ENCODE measurements around the gene ITGAL. TPM values are rescaled to one million over a fixed set of nuclear protein-coding genes. Genes with fewer than 3 reads are reported as not detected.
"Not testable (repeated sequence)": the region's sequence is repeated elsewhere in the genome, so short reads cannot be mapped to it uniquely, and the experiment has no call there.

ITGAL gene
- total RNA-seq, 2 experiments from 2014 or later = 521 to 598 TPM

DNA sequence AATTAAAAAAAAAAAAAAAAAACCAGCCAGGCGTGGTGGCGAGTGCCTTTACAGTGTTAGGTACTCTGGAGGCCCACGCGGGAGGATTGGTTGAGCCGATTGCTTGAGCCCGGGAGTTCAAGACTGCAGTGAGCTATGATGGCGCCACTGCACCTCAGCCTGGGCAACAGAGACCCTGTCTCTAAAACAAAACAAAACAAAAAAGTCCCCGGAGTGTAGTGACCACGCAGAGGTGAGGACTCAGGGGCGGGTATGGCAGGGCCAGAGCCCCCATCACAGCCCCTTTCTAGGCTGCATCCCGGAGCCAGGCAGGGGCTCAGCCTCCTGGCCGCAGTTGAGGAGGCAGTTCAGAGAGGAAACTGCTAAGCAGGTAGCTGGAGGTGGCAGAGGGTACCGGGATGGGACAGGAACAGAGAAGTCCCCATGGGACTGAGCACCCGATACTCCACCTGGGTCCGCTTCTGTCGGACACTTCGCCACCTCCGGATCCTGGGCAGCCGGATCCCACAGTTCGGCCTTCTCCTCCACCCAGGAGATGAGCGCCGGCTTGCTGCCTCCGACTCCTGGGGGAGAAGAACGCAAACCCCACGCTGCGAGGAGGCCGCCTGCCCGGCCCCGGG, 61.3 kb downstream of the ITGAL start:
- peak overlapping the region; percentile 85 for H3K4me3 Mint-ChIP-seq
- H3K4me1 Mint-ChIP-seq = peaks cover 47% of the 10 kb centered on the region
- no peaks in the 10 kb centered on the region for H3K9me3 Mint-ChIP-seq
- H3K36me3 Mint-ChIP-seq (ENCODE audit: low read depth) = peaks cover 30% of the 10 kb centered on the region
- H3K27me3 Mint-ChIP-seq = no peaks in the 10 kb centered on the region
- ChIA-PET POLR2A (interaction anchor here (0.6 kb wide), 1 partner anchor 23 kb away, joined by 3 read pairs; no protein-coding TSS in a partner anchor), CTCF (interaction anchor here (0.8 to 4.2 kb wide), 16 partner anchors 9 to 160 kb away, joined by 3 to 20 read pairs (median 8); partner anchors contain the start of genes ZNF688, ZNF764 and ZNF768)
- DNase-seq = no peak
- H3K27ac Mint-ChIP-seq = peak overlapping the region; percentile 96

DNA sequence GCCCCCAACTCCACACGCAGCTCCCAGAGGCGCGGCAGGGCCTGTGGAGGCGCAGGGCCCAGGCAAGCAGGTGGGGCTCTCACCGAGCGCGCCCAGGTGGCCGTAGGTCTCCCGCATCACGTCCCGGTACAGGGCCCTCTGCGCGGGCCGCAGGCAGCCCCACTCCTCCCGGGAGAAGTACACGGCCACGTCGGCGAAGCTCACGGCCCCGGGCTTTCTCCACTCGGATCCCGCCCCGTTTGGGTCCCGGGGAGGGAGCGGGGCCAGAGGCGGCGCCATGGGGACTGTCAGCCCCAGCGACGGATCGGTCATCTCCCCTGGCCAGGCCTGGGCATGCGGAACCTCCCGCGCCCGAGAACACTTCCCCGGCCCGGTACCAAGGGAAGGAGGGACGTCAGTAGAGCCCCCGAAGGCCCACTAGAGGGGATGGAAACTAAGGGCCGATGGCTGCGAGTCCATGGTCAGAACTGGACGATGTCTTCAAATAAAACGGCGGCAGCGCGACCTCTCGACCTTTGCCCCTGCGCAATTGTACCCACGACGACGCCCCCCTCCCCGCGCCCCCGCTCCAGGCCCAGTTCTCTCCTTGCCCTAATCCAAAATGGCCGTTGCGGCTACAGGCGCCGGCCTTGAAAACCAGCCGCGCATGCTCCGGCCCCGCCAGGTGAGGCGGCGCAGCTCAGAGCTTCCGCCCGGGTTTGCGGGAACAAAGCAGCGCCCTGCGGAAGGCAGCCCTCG, 62.0 kb downstream of the ITGAL start, which contains the start of gene ZNF747:
Gene ZNF747, minus strand, starts transcription at position 491 of the 738 bp plus-strand sequence. Its CDS starts 179 bp downstream, at position 312.
- H3K4me1 Mint-ChIP-seq = peaks cover 43% of the 10 kb centered on the region
- no peaks in the 10 kb centered on the region for H3K27me3 Mint-ChIP-seq
- POLR2A ChIA-PET = interaction anchor here (0.6 to 1.3 kb wide), 4 partner anchors 22 to 116 kb away, joined by 3 to 7 read pairs (median 4); partner anchors contain the start of genes DCTPP1 and ZNF688
- H3K36me3 Mint-ChIP-seq (ENCODE audit: low read depth) = peaks cover 32% of the 10 kb centered on the region
- CTCF ChIA-PET = interaction anchor here (0.6 to 4.2 kb wide), 20 partner anchors 10 to 391 kb away, joined by 3 to 20 read pairs (median 6); partner anchors contain the start of genes ZNF688, ZNF764 and ZNF768
- no peaks in the 10 kb centered on the region for H3K9me3 Mint-ChIP-seq
- DNase-seq = peak; percentile 92
- H3K4me3 Mint-ChIP-seq = peak within 1 kb of the TSS; percentile 85
- peak within 1 kb of the TSS; percentile 96 for H3K27ac Mint-ChIP-seq

DNA sequence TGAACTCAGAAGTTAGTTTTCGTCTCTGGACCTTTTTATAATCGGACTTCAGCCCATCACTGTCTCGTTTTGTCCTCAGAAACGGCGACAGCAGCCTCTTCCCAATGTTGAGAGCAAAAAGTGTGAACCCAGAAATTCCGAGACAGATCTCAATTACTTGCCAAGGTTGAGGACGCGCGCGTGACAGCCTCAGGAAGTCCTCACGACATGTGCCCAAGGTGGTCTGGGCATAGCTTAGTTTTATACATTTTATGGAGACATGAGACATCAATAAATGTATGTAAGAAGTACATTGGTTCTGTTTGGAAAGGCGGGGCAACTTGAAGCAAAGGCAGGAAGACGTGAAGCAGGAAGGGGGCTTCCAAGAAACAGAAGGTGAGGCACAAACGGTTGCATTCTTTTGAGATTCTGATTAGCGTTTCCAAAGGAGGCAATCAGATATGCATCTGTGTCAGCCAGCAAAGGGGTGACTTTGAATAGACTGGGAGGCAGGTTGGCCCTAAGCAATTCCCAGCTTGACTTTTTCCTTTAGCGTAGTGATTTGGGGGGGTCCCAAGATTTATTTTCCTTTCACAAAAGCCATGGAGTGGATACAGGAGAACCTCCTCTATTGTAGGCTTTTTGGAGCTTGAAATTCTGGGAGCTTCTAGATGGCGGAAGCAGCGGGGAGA, 62.7 kb downstream of the ITGAL start:
- ChIA-PET POLR2A (interaction anchor here (0.5 to 1.3 kb wide), 8 partner anchors 17 to 117 kb away, joined by 3 to 7 read pairs (median 4); partner anchors contain the start of genes DCTPP1, ZNF688 and ZNF764), CTCF (interaction anchor here (0.6 to 4.2 kb wide), 30 partner anchors 8 to 392 kb away, joined by 3 to 20 read pairs (median 4); partner anchors contain the start of genes ZNF688, ZNF689, ZNF764 and ZNF768)
- Mint-ChIP-seq H3K4me3 (peak overlapping the region; percentile 85), H3K36me3 (ENCODE audit: low read depth) (peaks cover 32% of the 10 kb centered on the region), H3K27ac (peak overlapping the region; percentile 96), H3K4me1 (peaks cover 38% of the 10 kb centered on the region), H3K9me3 (no peaks in the 10 kb centered on the region), H3K27me3 (no peaks in the 10 kb centered on the region)
- DNase-seq = peak; percentile 51

DNA sequence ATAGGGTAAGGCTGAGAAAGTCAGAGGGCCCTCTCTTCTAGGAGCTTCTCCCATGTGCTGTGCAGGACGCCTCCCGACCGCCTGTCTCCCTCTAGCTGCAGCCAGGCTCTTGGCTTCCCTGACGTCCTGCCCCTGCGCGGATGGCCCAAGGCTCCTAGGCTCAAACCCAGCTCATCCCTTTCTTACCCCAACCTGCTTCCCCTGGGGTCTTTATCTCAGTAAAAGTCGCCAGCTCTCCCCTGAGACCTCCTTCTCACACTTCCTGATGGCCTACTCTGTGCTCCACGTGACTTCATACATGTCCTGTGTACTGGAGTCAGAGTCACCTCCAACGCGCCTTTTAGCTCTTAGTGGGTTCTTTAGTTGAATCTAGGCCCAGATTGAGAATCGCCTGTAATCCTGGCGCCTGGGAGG, 63.2 kb downstream of the ITGAL start:
- peaks cover 30% of the 10 kb centered on the region for H3K36me3 Mint-ChIP-seq (ENCODE audit: low read depth)
- ChIA-PET CTCF (interaction anchor here (0.6 to 4.2 kb wide), 27 partner anchors 9 to 126 kb away, joined by 3 to 20 read pairs (median 5); partner anchors contain the start of genes ZNF688, ZNF689, ZNF764 and ZNF768), POLR2A (interaction anchor here (0.5 to 1.3 kb wide), 7 partner anchors 16 to 106 kb away, joined by 3 to 7 read pairs (median 4); partner anchors contain the start of genes DCTPP1, ZNF688 and ZNF764)
- H3K27ac Mint-ChIP-seq = peak overlapping the region; percentile 96
- no peaks in the 10 kb centered on the region for H3K9me3 Mint-ChIP-seq
- no peaks in the 10 kb centered on the region for H3K27me3 Mint-ChIP-seq
- DNase-seq = peak; percentile 69
- H3K4me1 Mint-ChIP-seq = peaks cover 32% of the 10 kb centered on the region
- peak overlapping the region; percentile 85 for H3K4me3 Mint-ChIP-seq

DNA sequence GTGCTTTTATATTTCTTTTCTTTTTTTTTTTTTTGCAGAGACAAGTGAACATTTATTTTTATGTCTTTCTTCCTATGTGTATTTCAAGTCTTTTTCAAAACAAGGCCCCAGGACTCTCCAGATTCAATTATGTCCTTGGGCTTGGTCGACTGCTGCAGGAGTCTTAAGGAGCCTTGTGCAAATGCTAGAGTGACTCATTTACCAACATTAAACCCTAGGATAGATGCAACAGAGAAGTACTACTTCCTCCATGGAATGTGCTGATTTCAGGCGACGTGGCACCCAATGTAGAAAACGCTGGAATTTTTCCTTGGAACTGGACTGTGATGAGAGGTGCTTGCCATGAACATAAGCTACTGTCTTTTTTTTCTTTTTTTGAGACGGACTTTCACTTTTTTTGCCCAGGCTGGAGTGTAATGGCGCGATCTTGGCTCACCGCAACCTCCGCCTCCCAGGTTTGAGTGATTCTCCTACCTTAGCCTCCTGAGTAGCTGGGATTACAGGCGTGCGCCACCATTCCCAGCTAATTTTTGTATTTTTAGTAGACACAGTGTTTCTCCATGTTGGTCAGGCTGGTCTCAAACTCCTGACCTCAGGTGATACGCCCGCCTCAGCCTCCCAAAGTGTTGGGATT, 64.0 kb downstream of the ITGAL start:
- Mint-ChIP-seq H3K27ac (peak overlapping the region; percentile 96), H3K4me3 (peak overlapping the region; percentile 85)
- CTCF ChIA-PET = interaction anchor here (0.8 to 4.2 kb wide), 16 partner anchors 9 to 92 kb away, joined by 3 to 20 read pairs (median 4); partner anchors contain the start of genes ZNF764 and ZNF768

DNA sequence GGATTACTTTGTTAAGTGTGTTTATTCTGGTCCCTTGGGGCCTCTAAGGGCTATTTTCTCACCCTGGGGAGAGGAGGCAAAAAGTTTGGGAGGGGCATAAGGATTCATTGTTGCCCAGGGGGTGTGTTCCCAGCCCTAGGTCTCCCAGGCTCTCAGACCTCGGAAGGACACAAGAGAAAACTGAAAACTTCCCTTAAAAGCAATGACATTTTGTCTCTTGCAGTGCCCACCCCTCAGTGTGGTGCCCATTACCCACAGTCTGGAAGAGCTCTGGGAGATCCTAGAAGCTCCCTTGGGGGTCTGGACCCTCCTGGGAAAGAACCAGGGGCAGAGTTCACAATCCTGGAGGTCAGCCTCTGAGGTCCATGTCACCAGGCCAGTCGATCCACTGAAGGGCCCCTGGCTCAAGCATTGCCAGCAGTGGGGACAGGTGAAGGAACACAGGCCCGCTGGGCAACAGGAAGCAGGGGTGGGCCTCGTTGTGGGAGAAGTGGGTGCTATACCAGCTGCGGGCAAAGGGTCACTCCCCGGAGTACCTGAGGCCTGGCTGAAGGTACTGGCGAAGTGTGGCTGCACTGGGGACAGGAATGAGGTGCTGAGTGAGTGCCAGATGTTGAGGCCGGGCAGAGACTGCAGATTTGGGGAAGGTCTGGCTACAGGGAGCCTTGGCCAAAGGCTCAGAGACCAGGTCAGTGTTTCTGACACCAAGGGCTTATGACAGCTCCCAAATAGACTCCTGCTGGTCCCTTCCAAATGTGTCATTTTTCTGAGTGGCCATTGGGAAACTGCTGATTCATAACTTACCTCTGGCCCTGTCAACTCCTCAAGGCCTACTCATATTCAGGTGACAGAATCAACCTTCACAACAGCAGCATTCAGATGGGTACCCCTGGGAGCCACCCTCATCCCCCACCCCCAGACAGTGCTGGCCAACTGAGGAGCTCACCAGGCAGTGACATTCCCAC, 66.7 kb downstream of the ITGAL start:
- ChIA-PET CTCF (interaction anchor here (1.1 to 1.6 kb wide), 2 partner anchors 20 to 59 kb away, joined by 3 read pairs; no protein-coding TSS in a partner anchor), POLR2A (no interaction called here)
- Mint-ChIP-seq H3K4me1 (peaks cover 22% of the 10 kb centered on the region), H3K27me3 (no peaks in the 10 kb centered on the region), H3K4me3 (no peak overlapping the region), H3K36me3 (ENCODE audit: low read depth) (peaks cover 17% of the 10 kb centered on the region), H3K27ac (no peak overlapping the region), H3K9me3 (no peaks in the 10 kb centered on the region)
- no peak for DNase-seq

More for the DNA sequence above, 64.0 kb downstream of the ITGAL start:
- not testable (repeated sequence) for H3K9me3 Mint-ChIP-seq, H3K27me3 Mint-ChIP-seq, DNase-seq
- Mint-ChIP-seq H3K4me1 (peaks cover 28% of the 10 kb centered on the region), H3K36me3 (ENCODE audit: low read depth) (peaks cover 25% of the 10 kb centered on the region)
- POLR2A ChIA-PET = interaction anchor here (0.9 to 1.2 kb wide), 2 partner anchors 15 to 21 kb away, joined by 3 to 4 read pairs; partner anchors contain the start of gene ZNF764

DNA sequence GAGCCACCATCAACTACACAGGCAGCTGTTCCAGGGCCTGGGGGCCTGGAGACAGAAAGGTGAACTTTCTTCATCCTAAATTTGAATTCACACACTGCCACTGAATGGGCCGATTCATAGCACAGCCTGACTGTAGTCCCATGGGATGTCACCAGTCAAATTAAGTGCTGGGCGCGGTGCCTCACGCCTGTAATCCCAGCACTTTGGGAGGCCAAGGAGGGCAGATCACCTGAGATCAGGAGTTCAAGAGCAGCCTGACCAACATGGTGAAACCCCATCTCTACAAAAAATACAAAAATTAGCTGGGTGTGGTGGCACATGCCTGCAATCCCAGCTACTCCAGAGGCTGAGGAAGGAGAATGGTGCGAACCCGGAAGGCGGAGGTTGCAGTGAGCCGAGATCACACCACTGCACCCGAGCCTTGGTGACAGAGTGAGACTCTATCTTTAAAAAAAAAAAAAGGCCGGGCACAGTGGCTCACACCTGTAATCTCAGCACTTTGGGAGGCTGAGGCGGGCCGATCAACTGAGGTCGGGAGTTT, 67.5 kb downstream of the ITGAL start:
- CTCF ChIA-PET = interaction anchor here (1.2 to 1.6 kb wide), 2 partner anchors 18 to 59 kb away, joined by 3 to 5 read pairs; partner anchors contain the start of gene ZNF764
- H3K27ac Mint-ChIP-seq, H3K4me3 Mint-ChIP-seq, DNase-seq, H3K27me3 Mint-ChIP-seq, H3K9me3 Mint-ChIP-seq, POLR2A ChIA-PET: not testable (repeated sequence)
- H3K4me1 Mint-ChIP-seq = peaks cover 22% of the 10 kb centered on the region
- H3K36me3 Mint-ChIP-seq (ENCODE audit: low read depth) = peaks cover 17% of the 10 kb centered on the region

DNA sequence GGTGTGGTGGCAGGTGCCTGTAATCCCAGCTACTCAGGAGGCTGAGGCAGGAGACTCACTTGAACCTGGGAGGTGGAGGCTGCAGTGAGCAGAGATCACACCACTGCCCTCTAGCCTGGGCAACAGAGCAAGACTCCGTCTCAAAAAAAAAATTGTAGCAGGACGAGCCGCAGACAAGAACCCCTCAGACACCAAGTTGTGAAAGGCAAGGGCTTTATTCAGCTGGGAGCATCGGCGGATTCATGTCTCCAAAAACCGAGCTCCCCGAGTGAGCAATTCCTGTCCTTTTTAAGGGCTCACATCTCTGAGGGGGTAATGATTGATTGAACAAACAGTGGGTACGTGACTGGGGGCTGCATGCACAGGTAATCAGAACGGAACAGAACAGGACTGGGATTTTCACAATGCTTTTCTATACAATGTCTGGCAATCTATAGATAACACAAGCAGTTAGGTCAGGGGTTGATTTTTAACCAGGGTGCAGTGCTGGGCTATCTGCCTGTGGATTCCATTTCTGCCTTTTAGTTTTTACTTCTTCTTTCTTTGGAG, 68.4 kb downstream of the ITGAL start:
- H3K27ac Mint-ChIP-seq, H3K4me3 Mint-ChIP-seq, H3K27me3 Mint-ChIP-seq, H3K9me3 Mint-ChIP-seq, POLR2A ChIA-PET, DNase-seq: not testable (repeated sequence)
- CTCF ChIA-PET = interaction anchor here (0.7 to 1.6 kb wide), 3 partner anchors 11 to 401 kb away, joined by 3 to 5 read pairs (median 3); partner anchors contain the start of gene ZNF764
- peaks cover 21% of the 10 kb centered on the region for H3K4me1 Mint-ChIP-seq
- peaks cover 17% of the 10 kb centered on the region for H3K36me3 Mint-ChIP-seq (ENCODE audit: low read depth)

DNA sequence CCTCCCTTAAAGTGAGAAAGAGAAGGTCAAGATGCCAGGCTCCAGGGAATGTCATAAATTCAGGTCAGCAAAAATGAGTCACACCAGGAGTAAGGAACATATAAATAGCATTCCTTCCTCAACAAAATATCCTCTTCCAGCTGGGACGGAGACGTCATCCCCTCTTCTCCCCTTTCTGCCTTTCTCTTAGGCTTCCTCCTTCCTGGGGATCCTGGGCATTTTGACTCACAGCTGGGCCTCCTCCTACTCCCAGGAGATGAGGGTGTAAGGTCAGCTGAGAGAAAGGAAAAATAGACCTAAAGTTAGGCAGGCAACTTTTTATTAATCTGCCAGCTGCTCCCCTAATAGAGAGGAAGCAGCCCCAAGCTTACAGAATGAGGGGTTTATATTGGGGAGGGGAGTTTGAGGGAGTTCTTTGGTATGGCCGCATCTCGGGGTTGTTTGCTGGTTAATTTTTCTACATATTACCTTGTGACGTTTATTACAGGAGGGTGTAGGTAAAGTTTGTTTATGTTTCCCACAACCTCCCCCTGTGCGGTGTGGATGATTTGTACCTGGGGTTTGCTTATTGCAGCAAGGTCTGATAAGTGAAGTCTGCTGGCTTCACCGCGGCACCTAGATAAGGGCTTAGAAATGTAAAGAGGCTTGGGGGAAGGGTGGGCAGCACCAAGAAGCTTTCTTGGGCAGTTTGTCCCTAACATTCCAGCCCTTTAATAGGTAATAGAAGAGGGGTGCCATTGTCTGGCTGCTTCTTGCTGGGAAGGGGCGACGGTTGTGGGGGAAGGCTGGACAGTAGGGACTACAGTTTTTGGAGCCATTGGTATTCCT, 69.2 kb downstream of the ITGAL start:
- Mint-ChIP-seq H3K9me3 (no peaks in the 10 kb centered on the region), H3K36me3 (ENCODE audit: low read depth) (peaks cover 13% of the 10 kb centered on the region), H3K27me3 (no peaks in the 10 kb centered on the region), H3K4me1 (peaks cover 13% of the 10 kb centered on the region), H3K4me3 (no peak overlapping the region), H3K27ac (no peak overlapping the region)
- DNase-seq = no peak
- ChIA-PET CTCF (interaction anchor here (0.7 to 1.6 kb wide), 2 partner anchors 11 to 400 kb away, joined by 3 read pairs; no protein-coding TSS in a partner anchor), POLR2A (no interaction called here)

DNA sequence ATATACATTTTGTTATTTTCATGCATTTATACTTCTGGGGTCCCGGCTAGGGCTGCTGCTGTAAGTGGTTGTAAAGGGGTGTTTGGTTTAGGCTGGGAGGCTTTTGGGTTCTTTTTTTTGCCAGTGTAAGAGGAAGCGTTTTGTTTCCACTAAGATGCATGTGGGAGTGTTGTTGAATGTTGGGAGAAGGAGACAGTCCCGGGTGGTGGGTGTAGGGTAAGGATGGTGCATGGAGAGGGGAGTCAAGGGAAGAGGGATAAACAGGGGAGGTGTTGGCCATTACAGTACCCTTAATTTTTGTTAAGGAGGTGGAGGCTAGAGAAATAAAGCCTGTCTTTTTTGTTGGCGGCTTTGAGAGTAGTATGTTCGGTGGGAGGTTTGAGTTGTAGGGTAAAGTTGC, 70.5 kb downstream of the ITGAL start:
- Mint-ChIP-seq H3K27me3 (no peaks in the 10 kb centered on the region), H3K27ac (no peak overlapping the region), H3K36me3 (ENCODE audit: low read depth) (peaks cover 9% of the 10 kb centered on the region), H3K9me3 (no peaks in the 10 kb centered on the region), H3K4me1 (peaks cover 3% of the 10 kb centered on the region), H3K4me3 (no peak overlapping the region)
- ChIA-PET POLR2A (no interaction called here), CTCF (interaction anchor here (1.4 to 3.7 kb wide), 2 partner anchors 8 to 86 kb away, joined by 3 to 16 read pairs; partner anchors contain the start of gene ZNF747)
- DNase-seq = no peak

Measured in activated CD4-positive, alpha-beta T cell treated with anti-CD3 and anti-CD28 coated beads, Interleukin-2, amount 10 ng/mL, durations not matched to agents 7 days and 5 days (primary cell).